Upper lobe of left lung (tissue), 6 donors: ENCODE results near the gene LRRC56. TPM values are rescaled to one million over a fixed set of nuclear protein-coding genes. Genes with fewer than 3 reads are reported as not detected.
A peak's percentile ranks its signal among the peaks of the same experiment; 100 is the strongest.

Experiments
- ATAC-seq, 2 donors: fragments of 200-7000 bp; cut with Tn5 transposase; one replicate each; pipeline ENCODE4 v1.9.1; 2022; ENCODE audit warnings: mild to moderate bottlenecking in 2 of 2, moderate library complexity in 2 of 2; ENCODE audit not compliant: low FRiP score in 2 of 2
- DNase-seq, 2 donors: peaks; one replicate each; pipeline ENCODE4 v3.0.0-alpha.2; 2019 to 2020
- H3K27ac ChIP-seq, 4 donors: fragments of 200-600 bp; sonication (generic); one replicate each; pipeline ENCODE4 v1.5.1; 2016 to 2019
- H3K27me3 ChIP-seq, 4 donors: fragments of 200-600 bp; sonication (generic); one replicate each; pipeline ENCODE4 v1.5.1; 2017 to 2019
- H3K36me3 ChIP-seq, 4 donors: fragments of 200-600 bp; sonication (generic); one replicate each; pipeline ENCODE4 v1.5.1; 2016 to 2019
- H3K4me1 ChIP-seq, 4 donors: fragments of 200-600 bp; sonication (generic); one replicate each; pipeline ENCODE4 v1.5.1; 2018 to 2019
- H3K4me3 ChIP-seq, 4 donors: fragments of 200-600 bp; sonication (generic); one replicate each; pipeline ENCODE4 v1.5.1; 2017 to 2019; ENCODE audit warnings: mild to moderate bottlenecking in 2 of 4, moderate library complexity in 1 of 4
- H3K9me3 ChIP-seq, 4 donors: fragments of 200-600 bp; sonication (generic); one replicate each; pipeline ENCODE4 v1.5.1; 2018 to 2019
- CTCF ChIP-seq, 6 experiments: fragments of 450-650 bp in 4 of 6; fragments of 200-600 bp in 2 of 6; sonication (generic) in 2 of 6; IDR thresholded peaks; one replicate each; pipeline ENCODE4 v1.5.1; 2016 to 2019; ENCODE audit warnings: antibody characterized with exemption in 6 of 6
- EP300 ChIP-seq, 4 donors: sonication (generic); formaldehyde crosslinking; IDR thresholded peaks; one replicate each; pipeline ENCODE4 v1.5.1; 2017; ENCODE audit warnings: antibody characterized with exemption in 4 of 4, control low read depth in 2 of 4
- POLR2A ChIP-seq, 4 donors: fragments of 450-650 bp; IDR thresholded peaks; one replicate each; pipeline ENCODE4 v1.5.1; 2016 to 2017; ENCODE audit warnings: antibody characterized with exemption in 4 of 4, mild to moderate bottlenecking in 2 of 4
- POLR2AphosphoS5 ChIP-seq, 2 donors: sonication (generic); formaldehyde crosslinking; IDR thresholded peaks; one replicate each; pipeline ENCODE4 v1.5.1; 2017; ENCODE audit warnings: antibody characterized with exemption in 2 of 2
- WGBS, 2 donors: methylation state at CpG; one replicate each; pipeline ENCODE4 v1.1.5; 2017 to 2018; 5-methylcytosine and 5-hydroxymethylcytosine counted together
- total RNA-seq, 6 donors: library from RNA; depleted of rRNA in 4 of 6; stranded (reverse); fragments of >200 nt in 4 of 6; gene quantifications; one replicate each; pipeline versions ENCODE4 v1.1.0 to v1.2.1, GENCODE V29; 2016 to 2021
- donor health status: DM: no; HTN: no; CAD: no; lungs with moderate emphysema.
- donor health status: DM: no; HTN: yes; CAD: no; lungs with severe emphysema.

Gene LRRC56
- total RNA-seq, 6 donors from 2014 or later: 3.5 to 11.5 (median 5.8) TPM

DNA sequence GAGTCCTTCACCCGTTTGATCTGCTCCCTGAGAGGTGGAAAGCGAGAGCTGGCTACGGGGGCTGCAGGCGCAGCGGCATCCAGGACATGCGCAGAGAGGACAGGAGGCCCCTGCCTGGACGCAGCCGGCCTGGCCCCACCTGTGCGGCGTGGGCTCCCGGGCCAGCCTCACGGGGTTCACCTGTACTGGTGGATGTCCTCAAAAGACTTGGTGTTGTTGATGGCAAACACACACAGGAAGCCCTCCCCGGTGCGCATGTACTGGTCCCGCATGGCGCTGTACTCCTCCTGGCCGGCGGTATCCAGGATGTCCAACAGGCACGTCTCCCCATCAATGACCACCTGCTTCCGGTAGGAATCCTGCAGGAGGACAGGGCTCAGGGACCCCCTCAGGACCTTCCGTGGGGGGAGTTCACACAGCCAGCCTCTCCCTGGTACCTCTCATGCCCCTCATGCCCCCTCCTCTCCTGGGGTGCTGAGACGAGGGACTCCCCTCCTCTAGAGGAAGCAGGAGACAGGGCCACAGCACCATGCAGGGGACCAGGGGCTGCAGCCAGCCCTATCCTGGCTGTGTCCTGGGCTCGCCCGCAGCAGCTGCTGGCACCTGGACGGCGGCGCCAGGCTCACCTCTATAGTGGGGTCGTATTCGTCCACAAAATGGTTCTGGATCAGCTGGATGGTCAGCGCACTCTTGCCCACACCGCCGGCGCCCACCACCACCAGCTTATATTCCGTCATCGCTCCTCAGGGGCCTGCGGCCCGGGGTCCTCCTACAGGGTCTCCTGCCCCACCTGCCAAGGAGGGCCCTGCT, 3.5 kb upstream of the LRRC56 start:
- TF ChIP-seq CTCF (IDR thresholded peaks at IDR 0.05) (no peak), POLR2AphosphoS5 (IDR thresholded peaks at IDR 0.05) (no peak), EP300 (IDR thresholded peaks at IDR 0.05) (no peak), POLR2A (IDR thresholded peaks at IDR 0.05) (no peak)
- DNase-seq (peak in 1 of 2 donors; percentile 82), ATAC-seq (no peak)
- Histone ChIP-seq H3K27ac (peak overlapping the region in 2 of 4 donors; percentile 45 to 89), H3K4me1 (peaks cover 31 to 49% (median 34%) of the 10 kb centered on the region in 4 donors), H3K27me3 (no peaks in the 10 kb centered on the region), H3K4me3 (peak overlapping the region in 3 of 4 donors; percentile 89 to 97 (median 93)), H3K9me3 (no peaks in the 10 kb centered on the region), H3K36me3 (peaks cover 5 to 30% (median 22%) of the 10 kb centered on the region in 4 donors)
- 95% methylated on average over 32 of the region's 37 CpGs for WGBS, 2 donors

DNA sequence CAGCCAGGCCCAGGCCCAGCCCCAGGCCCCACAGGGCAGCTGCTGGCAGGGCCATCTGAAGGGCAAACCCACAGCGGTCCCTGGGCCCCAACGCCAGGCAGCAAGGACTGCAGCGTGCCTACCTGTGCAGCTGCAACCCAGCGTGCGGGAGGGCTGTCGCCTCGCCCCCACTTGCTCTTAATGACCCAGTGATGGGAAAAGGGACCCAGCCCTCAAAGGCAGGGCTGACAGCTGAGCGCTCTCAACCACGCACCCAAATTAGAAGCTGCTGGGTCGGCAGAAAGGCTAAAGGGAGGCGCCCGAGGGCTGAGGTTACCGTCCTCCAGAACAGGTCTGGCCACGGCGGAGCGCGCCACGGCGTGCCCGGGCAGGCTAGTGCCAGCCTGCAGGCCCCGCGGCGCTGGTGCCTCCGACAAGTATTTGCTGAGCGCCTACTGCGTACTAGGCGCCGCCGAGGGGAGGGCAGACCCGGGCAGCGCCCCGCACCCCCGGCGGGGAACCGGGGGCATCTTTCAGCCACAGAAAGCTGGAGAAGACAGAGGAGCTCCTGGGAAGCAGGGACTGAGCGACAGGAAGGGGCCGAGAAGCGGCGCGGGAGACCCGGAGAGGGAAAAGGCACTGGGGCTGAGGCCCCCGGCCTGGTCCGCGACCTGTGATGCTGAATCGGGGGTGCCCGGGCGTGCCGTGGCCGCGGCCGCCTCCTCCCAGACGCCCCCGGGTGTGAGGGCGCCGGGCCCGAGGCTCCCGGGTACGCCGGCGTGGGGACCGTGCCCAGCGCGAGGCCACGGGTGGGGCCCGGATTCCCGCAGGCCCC, 2.7 kb upstream of the LRRC56 start:
- 8 to 19% methylated on average over 25 to 58 of the region's 66 CpGs for WGBS, 2 donors
- Histone ChIP-seq H3K27ac (peak overlapping the region; percentile 45 to 89 (median 54)), H3K27me3 (no peaks in the 10 kb centered on the region), H3K36me3 (peaks cover 5 to 30% (median 22%) of the 10 kb centered on the region in 4 donors), H3K4me3 (peak overlapping the region; percentile 81 to 97 (median 91)), H3K9me3 (no peaks in the 10 kb centered on the region), H3K4me1 (peaks cover 31 to 49% (median 34%) of the 10 kb centered on the region in 4 donors)
- TF ChIP-seq POLR2A (IDR thresholded peaks at IDR 0.05) (no peak), CTCF (IDR thresholded peaks at IDR 0.05) (peak in 1 of 6 experiments; percentile 5)
- DNase-seq (peak; percentile 31 to 92), ATAC-seq (no peak)

DNA sequence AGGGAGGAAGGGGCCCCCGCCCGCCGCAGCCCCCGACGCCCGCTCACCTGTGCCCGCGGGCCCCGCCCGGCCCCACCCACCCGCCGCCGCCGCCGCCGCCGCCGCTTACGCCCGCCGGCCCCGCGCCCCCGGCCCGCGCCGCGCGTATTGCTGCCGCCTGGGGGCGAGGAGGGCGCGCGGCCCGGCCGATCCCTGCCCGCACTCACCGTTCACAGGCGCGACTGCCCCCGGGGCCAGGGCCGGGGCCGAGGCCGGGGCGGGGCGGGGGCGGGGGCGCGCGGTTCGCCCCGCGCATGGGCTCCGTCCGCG, 2.2 kb upstream of the LRRC56 start:
- ATAC-seq: no peak
- TF ChIP-seq POLR2A (IDR thresholded peaks at IDR 0.05): no peak
- no peak for TF ChIP-seq CTCF (IDR thresholded peaks at IDR 0.05)
- TF ChIP-seq EP300 (IDR thresholded peaks at IDR 0.05): no peak
- TF ChIP-seq POLR2AphosphoS5 (IDR thresholded peaks at IDR 0.05): no peak
- Histone ChIP-seq H3K9me3 (no peaks in the 10 kb centered on the region), H3K36me3 (peaks cover 5 to 30% (median 22%) of the 10 kb centered on the region in 4 donors), H3K4me3 (peak overlapping the region; percentile 81 to 97 (median 91)), H3K27me3 (no peaks in the 10 kb centered on the region), H3K27ac (peak overlapping the region in 3 of 4 donors; percentile 45 to 89 (median 62)), H3K4me1 (peaks cover 31 to 49% (median 34%) of the 10 kb centered on the region in 4 donors)
- no peak for DNase-seq
- no CpG with 5 or more reads among the region's 56 CpGs for WGBS, 2 donors

GRCh38 chr11:535519-536454, 1.5 kb upstream of the LRRC56 start, which contains the start of gene HRAS:
TSS of gene HRAS (minus strand) at chr11:535576.
- WGBS, 2 donors: 3% methylated on average over 17 to 68 of the region's 97 CpGs
- no peaks in the 10 kb centered on the region for H3K9me3 ChIP-seq
- H3K36me3 ChIP-seq: peaks cover 5 to 30% (median 22%) of the 10 kb centered on the region in 4 donors
- DNase-seq (peak; percentile 95 to 99), ATAC-seq (peak; percentile 92 to 95)
- H3K4me1 ChIP-seq: peaks cover 31 to 49% (median 34%) of the 10 kb centered on the region in 4 donors
- TF ChIP-seq POLR2A (IDR thresholded peaks at IDR 0.05) (peak in 3 of 4 donors; percentile 59 to 81 (median 63)), EP300 (IDR thresholded peaks at IDR 0.05) (no peak), POLR2AphosphoS5 (IDR thresholded peaks at IDR 0.05) (peak in 1 of 2 donors; percentile 71), CTCF (IDR thresholded peaks at IDR 0.05) (no peak)
- H3K27ac ChIP-seq: peak within 1 kb of the TSS; percentile 77 to 89 (median 84)
- peak within 1 kb of the TSS; percentile 89 to 97 (median 91) for H3K4me3 ChIP-seq
- H3K27me3 ChIP-seq: no peaks in the 10 kb centered on the region
